Measurements from ENCODE around the gene TSPAN2. TPM values are rescaled to one million over a fixed set of nuclear protein-coding genes. Genes with fewer than 3 reads are reported as not detected.

Gene TSPAN2
- total and polyA plus RNA-seq, 10 donors: 0.59 to 14.7 (median 4.8) TPM

DNA sequence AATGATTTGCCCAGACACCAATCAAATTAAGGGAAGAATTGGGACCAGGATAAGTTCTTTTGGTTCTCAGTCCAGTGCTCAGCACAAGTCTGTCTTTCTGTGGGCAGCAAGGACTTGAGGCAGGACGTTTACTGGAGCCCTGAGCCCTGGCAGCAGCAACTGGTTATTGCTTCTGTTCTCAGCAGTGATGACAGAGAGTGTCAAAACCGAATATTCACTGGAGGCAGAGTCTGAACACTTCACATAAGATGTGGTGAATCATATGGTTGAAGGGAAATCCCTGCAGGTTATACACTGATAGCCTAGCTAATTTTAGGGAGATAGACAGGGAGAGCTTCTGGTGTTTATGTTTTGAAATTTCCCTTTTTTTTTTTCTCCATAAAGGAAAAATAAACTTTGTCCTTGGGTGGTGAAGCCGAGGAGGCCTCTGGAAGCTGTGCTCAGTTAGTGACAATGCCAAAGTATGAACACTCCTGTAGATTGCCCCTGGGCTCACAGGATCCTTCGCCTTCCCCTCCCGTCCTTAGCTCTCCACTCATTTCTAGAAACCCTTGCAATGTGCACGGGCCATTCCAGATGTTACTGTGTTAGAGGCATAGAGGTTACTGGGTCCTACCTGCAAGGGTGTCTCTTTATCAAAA, 26.3 kb upstream of the TSPAN2 start:
- Histone ChIP-seq H3K27ac (no peak overlapping the region), H3K4me3 (no peak overlapping the region), H3K4me1 (peaks cover 0 to 10% (median 4%) of the 10 kb centered on the region in 6 donors), H3K9me3 (peaks cover 0 to 13% (median 7%) of the 10 kb centered on the region in 8 donors), H3K36me3 (no peaks in the 10 kb centered on the region), H3K27me3 (replicated peaks in 1 of 7) (peaks cover 0 to 10% (median 0%) of the 10 kb centered on the region in 7 donors)
- no peak for DNase-seq
- intact Hi-C loops (cut with DNase I; ENCODE audit: low total_unique reads): no loop called here
- 66 to 86% (median 76%) methylated on average over 6 of the region's 6 CpGs for WGBS, 5 donors
- TF ChIP-seq CTCF (IDR thresholded peaks at IDR 0.05 in 8 of 11, conservative IDR thresholded peaks at IDR 0.05 in 3 of 11) (no peak), POLR2AphosphoS5 (IDR thresholded peaks at IDR 0.05) (no peak), POLR2A (IDR thresholded peaks at IDR 0.05) (no peak)

DNA sequence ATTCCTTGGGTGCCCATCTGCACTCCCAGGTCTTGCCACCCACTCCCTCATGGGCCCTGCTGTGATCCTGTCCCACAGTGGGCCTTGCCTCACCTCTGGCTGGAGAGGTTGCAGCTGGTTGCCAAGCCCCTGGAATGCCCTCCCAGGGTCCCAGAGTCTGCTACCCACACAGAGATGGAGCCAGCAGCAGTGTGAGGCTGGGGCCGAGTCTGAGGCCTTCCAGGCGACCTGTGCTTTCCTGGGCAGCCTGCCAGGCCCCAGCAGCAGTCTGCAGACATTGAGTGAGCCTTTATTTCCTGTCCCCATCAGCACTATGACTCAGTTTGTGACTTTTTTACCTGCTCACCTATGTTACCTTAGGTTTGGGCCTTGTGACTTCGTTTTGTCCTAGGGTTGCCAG, 25.0 kb upstream of the TSPAN2 start:
- TF ChIP-seq POLR2AphosphoS5 (IDR thresholded peaks at IDR 0.05) (no peak), POLR2A (IDR thresholded peaks at IDR 0.05) (no peak), CTCF (IDR thresholded peaks at IDR 0.05 in 8 of 11, conservative IDR thresholded peaks at IDR 0.05 in 3 of 11) (no peak)
- Histone ChIP-seq H3K36me3 (no peaks in the 10 kb centered on the region), H3K27me3 (replicated peaks in 1 of 7) (peaks cover 0 to 9% (median 0%) of the 10 kb centered on the region in 7 donors), H3K27ac (no peak overlapping the region), H3K4me1 (peaks cover 0 to 10% (median 4%) of the 10 kb centered on the region in 6 donors), H3K9me3 (peaks cover 0 to 2% (median 0%) of the 10 kb centered on the region in 8 donors), H3K4me3 (no peak overlapping the region)
- intact Hi-C loops (cut with DNase I; ENCODE audit: low total_unique reads): loop anchor here (5.0 kb wide), 1 partner anchor 132 kb away; no protein-coding TSS in a partner anchor
- whole genome bisulfite sequencing, 5 donors: 26 to 30% (median 28%) methylated on average over 3 of the region's 3 CpGs
- no peak for DNase-seq

GRCh38 chr1:115113766-115114165, 24.5 kb upstream of the TSPAN2 start:
- TF ChIP-seq POLR2AphosphoS5 (IDR thresholded peaks at IDR 0.05): no peak
- no peak for TF ChIP-seq CTCF (IDR thresholded peaks at IDR 0.05 in 8 of 11, conservative IDR thresholded peaks at IDR 0.05 in 3 of 11)
- no peak for TF ChIP-seq POLR2A (IDR thresholded peaks at IDR 0.05)
- peaks cover 0 to 5% (median 0%) of the 10 kb centered on the region in 8 donors for H3K9me3 ChIP-seq
- H3K27ac ChIP-seq: no peak overlapping the region
- 73 to 89% (median 79%) methylated on average over 4 of the region's 4 CpGs for WGBS, 5 donors
- DNase-seq: no peak
- H3K27me3 ChIP-seq (replicated peaks in 1 of 7): peaks cover 0 to 4% (median 0%) of the 10 kb centered on the region in 7 donors
- H3K36me3 ChIP-seq: no peaks in the 10 kb centered on the region
- intact Hi-C loops (cut with DNase I; ENCODE audit: low total_unique reads): loop anchor here (5.0 kb wide), 1 partner anchor 131 kb away; no protein-coding TSS in a partner anchor
- H3K4me3 ChIP-seq: no peak overlapping the region
- peaks cover 0 to 10% (median 4%) of the 10 kb centered on the region in 6 donors for H3K4me1 ChIP-seq
